Hepatocyte (in vitro differentiated cells): ENCODE data around the gene CRHR1.

ENCODE experiments used
- CTCF ChIP-seq: fragments of 200-600 bp; sonication (generic); IDR thresholded peaks from 2 replicates; pipeline ENCODE4 v1.5.1; 2016; ENCODE audit warnings: antibody characterized with exemption, mild to moderate bottlenecking; ENCODE audit not compliant: poor library complexity
- EZH2 ChIP-seq: fragments of 200-600 bp; sonication (generic); IDR thresholded peaks from 2 replicates; pipeline ENCODE4 v1.6.1; 2016; ENCODE audit warnings: antibody characterized with exemption, mild to moderate bottlenecking, borderline replicate concordance
- EZH2phosphoT487 ChIP-seq: fragments of 200-600 bp; sonication (generic); IDR thresholded peaks from one replicate; pipeline ENCODE4 v1.6.1; 2018; ENCODE audit warnings: antibody characterized with exemption, mild to moderate bottlenecking, low read depth, moderate library complexity; ENCODE audit not compliant: unreplicated experiment, severe bottlenecking

DNA sequence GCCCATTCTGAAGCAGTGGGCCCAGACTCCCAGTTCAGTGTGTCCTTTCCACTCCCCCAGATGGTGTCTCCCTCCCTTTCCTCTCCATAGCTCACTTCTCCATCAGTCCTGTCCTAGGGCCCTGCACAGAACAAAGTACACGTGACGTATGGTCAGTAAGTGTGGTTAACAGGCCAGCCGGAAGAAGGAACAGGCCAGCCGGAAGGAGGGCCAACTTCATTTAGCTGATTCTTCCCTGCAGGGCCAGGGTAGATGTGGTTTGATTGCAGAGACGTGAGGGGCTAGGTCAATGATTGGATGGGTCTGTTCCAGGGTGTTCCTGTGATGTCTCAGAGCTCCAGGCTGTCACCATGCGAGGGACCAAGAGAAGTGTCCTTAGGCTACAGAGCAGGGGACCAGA is 31.6 kb downstream of the CRHR1 start:
- TF ChIP-seq CTCF = no peak
- TF ChIP-seq EZH2 = no peak
- TF ChIP-seq EZH2phosphoT487 = no peak
